GM11168 (cell line): ENCODE measurements around the gene CHD9.
"Not testable (repeated sequence)": the region's sequence is repeated elsewhere in the genome, so short reads cannot be mapped to it uniquely, and the experiment has no call there.

Experiments
- in situ Hi-C: fragments of 300-500 bp; cut with MboI; formaldehyde crosslinking; loops from one replicate; pipeline ENCODE4 v1.12.0; 2022; ENCODE audit warnings: low sequenced_read_pairs; ENCODE audit not compliant: unreplicated experiment

The CHD9 gene

DNA sequence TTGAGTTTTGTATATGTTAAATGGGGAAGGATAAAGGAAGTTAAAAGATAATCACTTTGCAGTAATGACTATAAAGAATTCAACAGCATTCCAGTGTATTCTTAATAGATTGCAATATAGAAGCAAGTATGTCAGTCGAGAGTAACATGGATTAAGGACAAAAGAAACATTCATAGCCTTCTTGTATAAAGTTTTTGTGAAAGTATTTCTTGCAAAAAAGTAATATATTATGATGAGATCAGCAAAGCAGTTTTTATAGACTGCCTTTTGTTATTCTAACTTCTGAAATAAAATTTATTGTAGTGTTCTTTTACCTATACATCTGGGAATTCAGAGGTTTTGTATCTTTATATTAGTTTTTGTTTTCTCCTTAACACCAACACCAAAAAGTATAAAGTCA, 194.5 kb downstream of the CHD9 start:
- in situ Hi-C loops = no loop called here

DNA sequence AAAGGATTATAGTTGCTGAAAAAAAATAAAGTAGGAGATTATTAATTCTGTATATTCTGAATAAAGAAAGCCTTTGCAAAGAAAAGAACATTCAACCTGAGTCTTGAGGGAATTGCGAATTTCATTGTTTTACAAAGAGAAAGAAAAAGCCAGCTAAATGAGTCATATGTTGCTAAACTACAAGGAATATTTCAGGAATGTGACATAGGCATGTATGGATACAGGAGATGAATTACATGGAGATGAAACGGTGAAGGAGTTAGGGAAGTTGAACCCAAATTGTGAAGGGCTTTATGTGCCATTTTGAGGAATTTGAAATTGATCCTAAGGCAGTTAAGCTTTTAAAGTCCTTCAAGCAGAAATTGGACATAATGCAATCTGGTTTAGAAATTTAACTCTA, 202.2 kb downstream of the CHD9 start:
- in situ Hi-C loops = no loop called here

DNA sequence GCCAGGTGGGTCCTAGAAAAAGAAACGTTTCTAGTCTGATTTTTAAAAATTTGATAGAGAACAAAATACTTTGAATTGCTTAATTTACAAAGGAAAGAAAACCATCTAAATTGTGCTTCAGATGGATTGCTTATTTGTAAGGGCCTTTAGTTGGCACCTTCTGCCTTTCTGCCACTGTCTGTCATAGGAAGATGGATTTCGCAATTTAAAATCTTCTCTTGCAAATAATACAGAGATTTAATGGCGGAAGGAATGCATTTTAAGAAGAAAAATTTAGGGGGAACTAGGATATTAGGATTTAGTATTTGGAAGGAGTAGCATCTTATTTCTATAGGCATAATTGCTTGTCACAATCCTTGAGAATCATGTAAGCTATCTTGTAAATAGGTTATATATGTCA, 204.0 kb downstream of the CHD9 start:
- in situ Hi-C loops = no loop called here

DNA sequence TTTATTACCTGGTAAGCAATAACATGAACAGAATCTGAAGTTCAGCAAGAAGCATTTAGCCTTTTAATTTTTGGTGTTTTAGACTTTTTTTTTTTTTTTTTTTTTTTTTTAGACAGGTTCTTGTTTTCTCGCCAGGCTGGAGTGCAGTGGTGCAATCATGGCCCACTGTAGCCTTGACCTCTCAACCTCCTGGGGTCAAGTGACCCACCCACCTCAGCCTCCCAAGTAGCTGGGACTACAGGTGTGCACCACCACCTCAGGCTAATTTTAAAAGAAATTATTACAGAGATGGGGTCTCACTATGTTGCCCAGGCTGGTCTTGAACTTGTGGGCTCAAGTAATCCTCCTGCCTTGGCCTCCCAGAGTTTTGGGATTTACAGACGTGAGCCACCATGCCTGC, 206.5 kb downstream of the CHD9 start:
- in situ Hi-C loops = no loop called here

DNA sequence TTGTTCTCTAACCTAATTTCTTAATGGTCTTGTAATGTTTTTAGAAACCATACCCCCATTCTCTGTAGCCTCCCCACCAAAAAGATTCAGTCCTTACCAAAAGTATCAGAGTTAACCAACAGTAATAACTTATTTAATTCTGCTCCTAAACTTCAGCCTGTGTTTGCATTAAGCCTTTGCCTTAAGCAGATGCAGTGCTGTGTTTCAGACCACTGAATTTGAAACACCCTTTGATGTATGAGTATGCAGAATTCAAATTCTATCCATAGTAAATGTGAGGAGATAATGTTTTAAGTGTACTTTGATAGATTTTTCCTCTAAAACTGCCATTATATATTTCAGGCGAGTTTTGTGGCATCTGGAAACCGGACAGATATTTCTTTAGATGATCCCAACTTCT, 207.9 kb downstream of the CHD9 start:
- in situ Hi-C loops = no loop called here

DNA sequence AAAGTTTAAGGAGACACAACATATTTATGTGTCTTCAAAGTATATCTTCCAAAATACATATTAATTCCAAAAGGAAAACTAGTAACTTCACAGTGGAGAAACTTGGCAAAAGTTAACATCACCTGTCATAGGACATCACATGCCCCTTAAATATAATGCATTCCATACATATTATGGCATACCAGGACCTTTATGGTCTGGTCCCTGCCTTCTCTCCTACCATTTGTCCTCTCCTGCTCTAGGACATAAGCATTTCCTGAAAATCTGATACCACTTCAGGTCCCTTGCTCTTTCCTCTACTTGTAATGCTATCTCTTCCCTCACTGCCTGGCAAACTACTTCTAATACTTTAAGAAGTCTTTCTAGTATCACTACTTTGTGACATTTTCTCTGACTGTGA, 211.4 kb downstream of the CHD9 start:
- in situ Hi-C loops = no loop called here

DNA sequence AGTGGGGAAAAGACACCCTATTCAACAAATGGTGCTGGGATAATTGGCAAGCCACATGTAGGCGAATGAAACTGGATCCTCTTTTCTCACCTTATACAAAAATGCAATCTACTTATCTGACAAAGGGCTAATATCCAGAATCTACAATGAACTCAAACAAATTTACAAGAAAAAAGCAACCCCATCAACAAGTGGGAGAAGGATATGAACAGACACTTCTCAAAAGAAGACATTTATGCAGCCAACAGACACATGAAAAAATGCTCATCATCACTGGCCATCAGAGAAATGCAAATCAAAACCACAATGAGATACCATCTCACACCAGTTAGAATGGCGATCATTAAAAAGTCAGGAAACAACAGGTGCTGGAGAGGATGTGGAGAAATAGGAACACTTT, 223.7 kb downstream of the CHD9 start:
- in situ Hi-C loops = not testable (repeated sequence)

DNA sequence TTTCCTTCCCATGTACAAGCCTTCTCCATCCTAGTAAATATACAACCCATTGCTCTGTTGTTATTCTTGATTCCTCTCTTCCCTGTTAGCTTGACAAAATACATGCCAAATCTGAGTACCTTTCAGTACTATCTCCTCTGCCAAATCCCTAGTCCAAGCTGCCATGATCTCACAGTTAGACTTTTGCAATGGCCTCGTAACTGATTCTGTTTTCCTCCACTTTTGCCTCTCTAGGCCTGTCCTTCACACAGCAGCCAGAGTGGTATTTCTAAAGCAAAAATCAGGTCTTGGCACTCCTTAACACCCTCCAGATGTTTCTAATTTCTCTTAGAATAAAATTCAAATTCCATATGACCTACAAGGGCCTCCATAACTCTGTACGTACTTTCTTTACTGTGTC, 226.5 kb downstream of the CHD9 start:
- in situ Hi-C loops = no loop called here

DNA sequence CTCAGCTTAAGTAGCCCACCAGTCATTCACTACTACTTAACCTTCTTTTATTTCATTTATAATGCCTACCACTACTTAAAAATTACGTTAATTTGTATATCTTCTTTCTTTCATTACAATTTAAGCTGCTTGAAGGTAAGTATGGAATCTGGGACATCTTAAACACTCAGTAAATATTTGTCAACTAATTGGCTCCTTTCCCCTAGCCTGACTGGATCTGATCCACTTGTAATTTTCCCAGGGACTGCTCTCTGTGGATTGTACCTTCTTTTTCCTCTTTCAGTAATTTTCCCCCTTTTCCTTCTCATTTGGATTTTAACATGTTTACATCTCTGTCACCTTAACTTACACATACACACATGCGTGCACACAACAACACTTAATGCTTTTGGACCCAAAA, 227.1 kb downstream of the CHD9 start:
- in situ Hi-C loops = no loop called here

DNA sequence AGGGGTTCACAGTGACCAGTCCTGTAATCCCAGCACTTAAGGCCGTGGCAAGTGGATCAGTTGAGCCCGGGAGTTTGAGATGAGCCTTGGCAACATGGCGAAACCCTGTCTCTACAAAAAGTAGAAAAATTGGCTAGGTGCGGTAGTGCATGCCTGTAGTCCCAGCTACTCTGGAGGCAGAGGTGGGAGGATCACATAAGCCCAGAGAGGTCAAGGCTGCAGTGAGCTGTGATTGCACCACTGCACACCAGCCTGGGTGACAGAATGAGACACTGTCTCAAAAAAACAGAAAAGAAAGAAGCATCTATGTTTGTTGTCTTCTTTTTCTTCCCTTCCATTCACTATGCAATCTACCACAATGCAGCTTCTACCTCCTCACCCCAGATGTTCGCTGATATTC, 227.5 kb downstream of the CHD9 start:
- in situ Hi-C loops = no loop called here

DNA sequence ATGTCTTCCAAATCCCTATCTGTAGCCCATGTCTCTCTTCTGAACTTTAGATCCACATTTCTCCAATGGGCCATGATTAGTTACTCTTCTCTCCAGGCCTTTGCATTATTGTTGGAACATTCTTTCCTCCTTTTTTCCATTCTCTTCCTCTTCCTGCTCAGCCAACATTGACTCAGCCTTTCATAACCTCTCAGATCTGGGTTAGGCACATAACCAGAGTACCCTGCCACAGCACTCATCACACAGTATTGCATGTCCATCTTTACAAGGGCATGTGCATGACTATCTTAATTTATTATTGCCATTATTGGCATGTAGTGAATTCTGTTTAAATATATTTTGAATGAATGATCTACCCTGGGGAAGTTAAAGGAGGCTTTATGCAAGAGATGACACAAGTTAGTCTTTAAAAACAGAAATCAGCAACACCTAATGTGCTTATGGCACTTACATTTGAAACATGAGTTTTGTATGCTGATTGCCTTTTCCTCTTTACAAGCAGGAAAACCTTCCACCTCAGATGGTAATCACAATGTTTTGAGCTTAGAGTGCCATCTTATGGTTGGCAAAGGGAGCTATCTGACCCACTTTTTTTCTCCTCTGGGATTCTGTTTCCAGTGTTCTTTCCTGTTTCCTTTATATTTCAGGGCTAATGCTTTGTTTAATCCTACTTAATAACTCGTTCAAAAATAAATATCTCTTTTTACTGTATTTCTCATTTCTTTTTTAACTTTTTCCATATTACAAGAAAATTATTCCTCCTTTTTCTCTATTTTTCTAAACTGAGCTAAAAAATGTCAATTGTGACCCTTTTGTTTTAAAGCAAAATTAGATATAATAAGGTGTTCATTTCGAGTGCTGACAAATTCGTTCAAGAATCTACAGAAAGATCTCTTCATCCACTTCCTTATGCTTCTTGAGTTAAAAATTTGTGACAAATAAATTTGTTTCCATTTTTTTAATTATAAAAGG, 228.5 kb downstream of the CHD9 start:
- in situ Hi-C loops = no loop called here

DNA sequence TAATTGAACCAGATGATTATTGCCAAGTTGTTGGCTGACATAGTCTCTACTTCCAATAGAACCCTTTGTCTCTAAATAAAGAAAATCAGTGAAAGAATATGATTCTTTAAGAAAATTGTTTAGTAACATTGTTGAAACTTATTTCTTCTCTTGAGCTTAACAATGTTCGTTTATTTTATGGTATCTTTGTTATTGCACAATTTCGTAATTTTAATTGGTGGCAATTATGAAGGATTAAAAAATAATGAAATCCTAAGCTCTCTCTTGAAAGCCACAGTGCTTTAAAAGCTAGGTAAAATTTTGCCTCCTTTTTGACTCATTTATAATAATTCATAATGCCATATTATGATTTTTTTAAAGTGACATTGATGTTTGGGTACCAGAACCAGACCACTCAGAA, 230.4 kb downstream of the CHD9 start:
- in situ Hi-C loops = no loop called here

DNA sequence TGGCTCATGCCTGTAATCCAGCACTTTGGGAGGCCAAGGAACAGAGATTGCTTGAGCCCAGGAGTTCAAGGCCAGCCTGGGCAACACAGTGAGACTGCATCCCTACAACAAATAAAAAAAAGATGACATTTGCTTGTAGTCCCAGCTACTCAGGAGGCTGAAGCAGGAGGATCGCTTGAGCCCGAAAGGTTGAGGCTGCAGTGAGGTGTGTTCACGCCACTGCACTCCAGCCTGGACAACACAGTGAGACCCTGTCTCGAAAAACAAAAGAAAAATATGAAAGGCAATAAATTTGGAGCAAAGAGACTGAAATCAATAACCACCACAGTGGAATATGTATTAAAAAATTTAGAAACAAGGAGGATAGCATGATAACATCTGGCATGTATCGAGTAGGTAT, 235.7 kb downstream of the CHD9 start:
- in situ Hi-C loops = no loop called here

DNA sequence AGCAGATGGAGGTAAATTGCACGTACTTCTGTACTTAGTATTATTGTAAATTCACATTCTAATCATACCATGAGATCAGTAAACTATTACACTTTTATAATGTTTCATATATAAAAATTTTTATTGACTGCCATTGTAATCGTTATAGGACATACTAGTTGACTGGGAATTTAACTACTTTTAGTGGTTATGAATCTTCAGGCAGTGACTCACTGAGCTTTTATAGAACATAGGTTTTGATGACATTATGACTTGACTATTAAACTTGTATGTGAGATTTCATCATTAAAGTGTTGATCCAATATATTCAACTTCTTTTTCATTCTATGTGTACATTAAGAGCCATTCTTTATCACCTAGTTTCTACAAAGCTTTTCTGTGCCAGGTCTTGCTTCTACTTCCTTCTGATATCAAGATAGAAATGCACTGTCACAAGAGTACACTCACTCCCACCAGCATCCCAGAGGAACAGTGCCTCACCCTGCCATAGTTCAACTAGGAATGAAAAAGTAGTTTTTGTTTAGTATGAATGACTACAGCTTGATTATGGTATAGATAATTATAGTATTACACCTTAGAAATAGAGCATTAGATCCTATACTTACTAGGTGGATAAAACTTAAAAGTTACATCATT, 237.1 kb downstream of the CHD9 start:
- in situ Hi-C loops = no loop called here

DNA sequence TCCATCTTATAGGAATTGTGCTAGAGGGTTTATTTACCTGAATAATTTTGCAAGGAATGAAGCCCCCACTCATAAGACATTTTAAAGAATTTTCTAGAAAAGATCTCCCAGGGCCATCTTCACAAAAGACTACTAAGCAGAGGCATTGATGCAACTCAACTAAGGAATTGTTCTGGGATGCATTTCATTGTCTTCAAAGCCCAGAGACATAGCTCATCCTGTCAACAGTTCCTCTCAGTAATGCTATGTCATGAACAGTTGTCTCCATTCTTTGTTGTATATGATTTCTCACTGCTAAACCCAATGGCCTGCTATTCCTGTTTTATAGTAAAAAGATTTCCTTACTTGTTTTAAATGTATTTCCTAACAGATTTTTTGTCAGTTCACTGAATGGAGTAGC, 242.7 kb downstream of the CHD9 start:
- in situ Hi-C loops = no loop called here

DNA sequence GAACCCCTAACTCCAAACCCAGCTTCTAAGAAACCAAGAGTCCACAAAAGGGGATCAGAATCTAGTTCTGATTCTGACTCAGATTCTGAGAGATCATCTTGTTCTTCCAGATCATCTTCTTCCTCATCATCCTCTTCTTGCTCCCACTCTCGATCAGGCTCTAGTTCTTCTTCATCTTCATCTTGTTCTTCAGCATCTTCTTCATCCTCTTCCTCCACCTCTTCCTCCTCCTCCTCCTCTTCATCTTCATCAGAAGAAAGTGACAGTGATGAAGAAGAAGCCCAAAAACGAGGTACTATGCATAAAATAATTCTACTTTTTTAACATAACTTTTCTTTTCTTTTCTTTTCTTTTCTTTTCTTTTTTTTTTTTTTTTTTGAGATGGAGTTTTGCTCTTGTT, 249.5 kb downstream of the CHD9 start:
- in situ Hi-C loops = no loop called here

DNA sequence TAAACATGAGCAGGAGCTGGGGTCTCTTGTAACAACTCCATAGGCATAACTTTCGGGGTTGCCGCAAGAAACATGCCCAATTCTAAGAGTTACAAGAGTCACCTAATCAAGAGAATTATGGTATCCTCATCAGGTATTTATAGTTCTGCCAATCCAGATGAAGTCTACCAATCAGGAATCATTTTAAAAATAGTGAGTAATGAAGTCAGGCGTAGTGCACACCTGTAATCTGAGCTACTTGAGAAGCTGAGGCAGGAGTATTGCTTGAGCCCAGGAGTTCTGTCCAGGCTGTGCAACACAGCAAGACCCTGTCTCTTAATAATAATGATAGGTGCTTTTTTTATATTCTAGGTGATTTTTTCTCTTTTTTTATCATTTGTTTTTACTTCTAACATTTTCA, 251.0 kb downstream of the CHD9 start:
- in situ Hi-C loops = no loop called here

DNA sequence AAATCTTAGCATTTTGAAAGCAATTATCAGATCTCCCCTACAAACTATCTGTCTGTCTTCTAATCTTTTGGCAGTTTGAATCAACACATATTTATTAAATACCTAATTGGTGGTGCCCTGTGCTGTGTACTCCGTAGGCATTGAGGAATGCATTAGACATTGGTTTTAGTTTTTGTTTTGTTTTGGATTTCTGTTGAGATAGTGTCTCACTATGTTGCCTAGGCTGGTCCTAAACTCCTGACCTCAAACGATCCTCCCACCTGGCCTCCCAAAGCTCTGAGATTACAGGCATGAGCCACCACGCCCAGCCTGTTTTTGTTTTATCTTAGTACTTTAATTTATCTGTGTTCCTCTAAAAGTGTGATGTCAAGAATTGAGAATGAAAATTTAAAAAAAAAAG, 254.7 kb downstream of the CHD9 start:
- in situ Hi-C loops = no loop called here

DNA sequence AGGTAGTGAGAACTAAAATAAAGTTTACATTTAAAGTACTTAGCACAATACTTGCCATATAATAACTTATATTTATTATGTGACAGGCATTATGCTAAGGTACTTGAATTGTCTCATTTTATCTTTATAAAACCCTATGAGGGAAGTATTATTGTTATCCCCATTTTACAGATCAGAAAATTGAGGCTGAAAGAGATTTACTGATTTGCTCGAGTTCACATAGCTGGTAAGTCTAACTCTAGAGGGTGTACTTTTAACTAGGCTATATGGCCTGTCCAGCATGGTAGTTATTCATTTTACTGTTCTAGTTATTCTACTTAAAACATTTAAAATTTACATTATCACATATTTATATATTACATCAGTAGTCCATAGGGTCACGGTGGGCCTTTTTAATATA, 266.2 kb downstream of the CHD9 start:
- in situ Hi-C loops = no loop called here

DNA sequence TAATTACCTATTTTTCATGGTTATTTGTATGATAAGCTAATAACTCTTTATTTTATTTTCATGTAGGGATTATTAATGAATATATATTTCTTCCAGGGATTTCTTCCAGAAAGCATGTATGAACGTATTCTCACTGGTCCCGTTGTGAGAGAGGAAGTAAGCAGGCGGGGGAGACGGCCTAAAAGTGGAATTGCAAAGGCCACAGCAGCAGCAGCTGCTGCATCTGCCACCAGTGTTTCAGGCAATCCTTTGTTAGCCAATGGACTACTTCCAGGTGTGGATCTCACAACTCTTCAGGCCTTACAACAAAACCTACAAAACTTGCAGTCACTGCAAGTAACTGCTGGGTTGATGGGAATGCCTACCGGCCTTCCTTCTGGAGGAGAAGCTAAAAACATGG, 269.1 kb downstream of the CHD9 start:
- in situ Hi-C loops = no loop called here

DNA sequence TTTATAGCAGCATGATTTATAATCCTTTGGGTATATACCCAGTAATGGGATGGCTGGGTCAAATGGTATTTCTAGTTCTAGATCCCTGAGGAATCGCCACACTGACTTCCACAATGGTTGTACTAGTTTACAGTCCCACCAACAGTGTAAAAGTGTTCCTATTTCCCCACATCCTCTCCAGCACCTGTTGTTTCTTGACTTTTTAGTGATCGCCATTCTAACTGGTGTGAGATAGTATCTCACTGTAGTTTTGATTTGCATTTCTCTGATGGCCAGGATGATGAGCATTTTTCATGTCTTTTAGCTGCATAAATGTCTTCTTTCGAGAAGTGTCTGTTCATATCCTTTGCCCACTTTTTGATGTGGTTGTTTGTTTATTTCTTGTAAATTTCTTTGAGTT, 276.2 kb downstream of the CHD9 start:
- in situ Hi-C loops = not testable (repeated sequence)

DNA sequence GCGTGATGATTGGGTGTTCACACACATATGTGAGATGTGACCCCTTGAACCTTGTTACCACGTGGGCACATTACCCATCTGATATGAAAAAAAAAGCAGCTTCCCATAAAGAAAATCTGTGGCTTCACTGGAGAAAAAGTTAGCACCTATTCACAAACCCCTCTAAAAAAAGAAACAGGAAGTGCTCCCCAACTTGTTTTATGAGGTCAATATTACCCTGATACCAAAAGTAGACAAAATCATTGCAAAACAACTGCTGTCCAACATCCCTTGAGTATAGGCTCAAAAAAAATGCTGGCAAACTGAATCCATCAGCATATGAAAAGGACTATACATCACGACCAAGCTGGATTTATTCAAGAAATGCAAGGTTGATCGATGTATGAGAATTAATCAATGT, 279.8 kb downstream of the CHD9 start:
- in situ Hi-C loops = no loop called here
